NCI-H1105 treated with DMSO at 0.1 percent for 48 hours (cell line): ENCODE results near the gene AKNA.

Source experiments
- DNase-seq: peaks from one replicate; lab custom pipeline; 2025; lab: John Stamatoyannopoulos, UW

AKNA gene, protein sequence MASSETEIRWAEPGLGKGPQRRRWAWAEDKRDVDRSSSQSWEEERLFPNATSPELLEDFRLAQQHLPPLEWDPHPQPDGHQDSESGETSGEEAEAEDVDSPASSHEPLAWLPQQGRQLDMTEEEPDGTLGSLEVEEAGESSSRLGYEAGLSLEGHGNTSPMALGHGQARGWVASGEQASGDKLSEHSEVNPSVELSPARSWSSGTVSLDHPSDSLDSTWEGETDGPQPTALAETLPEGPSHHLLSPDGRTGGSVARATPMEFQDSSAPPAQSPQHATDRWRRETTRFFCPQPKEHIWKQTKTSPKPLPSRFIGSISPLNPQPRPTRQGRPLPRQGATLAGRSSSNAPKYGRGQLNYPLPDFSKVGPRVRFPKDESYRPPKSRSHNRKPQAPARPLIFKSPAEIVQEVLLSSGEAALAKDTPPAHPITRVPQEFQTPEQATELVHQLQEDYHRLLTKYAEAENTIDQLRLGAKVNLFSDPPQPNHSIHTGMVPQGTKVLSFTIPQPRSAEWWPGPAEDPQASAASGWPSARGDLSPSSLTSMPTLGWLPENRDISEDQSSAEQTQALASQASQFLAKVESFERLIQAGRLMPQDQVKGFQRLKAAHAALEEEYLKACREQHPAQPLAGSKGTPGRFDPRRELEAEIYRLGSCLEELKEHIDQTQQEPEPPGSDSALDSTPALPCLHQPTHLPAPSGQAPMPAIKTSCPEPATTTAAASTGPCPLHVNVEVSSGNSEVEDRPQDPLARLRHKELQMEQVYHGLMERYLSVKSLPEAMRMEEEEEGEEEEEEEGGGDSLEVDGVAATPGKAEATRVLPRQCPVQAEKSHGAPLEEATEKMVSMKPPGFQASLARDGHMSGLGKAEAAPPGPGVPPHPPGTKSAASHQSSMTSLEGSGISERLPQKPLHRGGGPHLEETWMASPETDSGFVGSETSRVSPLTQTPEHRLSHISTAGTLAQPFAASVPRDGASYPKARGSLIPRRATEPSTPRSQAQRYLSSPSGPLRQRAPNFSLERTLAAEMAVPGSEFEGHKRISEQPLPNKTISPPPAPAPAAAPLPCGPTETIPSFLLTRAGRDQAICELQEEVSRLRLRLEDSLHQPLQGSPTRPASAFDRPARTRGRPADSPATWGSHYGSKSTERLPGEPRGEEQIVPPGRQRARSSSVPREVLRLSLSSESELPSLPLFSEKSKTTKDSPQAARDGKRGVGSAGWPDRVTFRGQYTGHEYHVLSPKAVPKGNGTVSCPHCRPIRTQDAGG (N-terminal part only)

DNA sequence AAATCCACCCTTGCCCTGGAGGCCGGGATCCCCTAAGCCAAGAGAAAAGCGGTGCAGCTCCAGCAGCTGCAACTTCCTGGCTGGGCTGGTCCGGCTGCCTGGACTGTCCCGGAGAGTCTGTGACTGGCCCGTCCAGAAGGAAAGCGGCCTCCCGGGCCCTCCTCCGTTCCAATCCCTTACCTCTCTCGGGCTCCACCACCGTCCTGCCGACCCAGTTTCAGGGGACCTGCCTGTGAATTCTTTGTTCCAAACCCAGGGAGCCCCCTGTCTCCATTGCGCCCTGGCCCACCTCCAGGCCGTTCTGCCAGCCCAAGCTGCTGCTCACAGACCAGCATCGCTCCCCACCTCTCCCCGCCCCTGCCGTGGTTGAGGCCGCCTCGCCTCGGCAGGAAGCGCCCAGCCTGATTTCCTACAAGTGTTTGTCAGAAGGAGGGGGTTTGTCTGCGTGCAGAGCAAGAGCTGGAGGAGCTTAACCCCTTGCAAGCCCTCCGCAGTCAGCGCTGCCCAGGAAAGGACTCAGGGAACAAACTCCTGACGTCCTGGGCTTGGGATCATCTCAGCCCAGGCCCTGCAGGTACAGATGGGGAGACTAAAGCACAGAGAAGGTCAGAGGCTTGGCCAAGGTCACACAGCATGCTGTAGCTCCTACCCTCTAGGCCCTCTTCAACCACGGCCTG, at the start of gene AKNA:
AKNA (minus strand) TSS at position 303 of the 677 bp plus-strand sequence. CDS start 6,649 bp downstream, outside the sequence.
- DNase-seq: no peak

GRCh38 chr9:114437401-114437893, 49.7 kb upstream of the AKNA start:
- no peak for DNase-seq

DNA sequence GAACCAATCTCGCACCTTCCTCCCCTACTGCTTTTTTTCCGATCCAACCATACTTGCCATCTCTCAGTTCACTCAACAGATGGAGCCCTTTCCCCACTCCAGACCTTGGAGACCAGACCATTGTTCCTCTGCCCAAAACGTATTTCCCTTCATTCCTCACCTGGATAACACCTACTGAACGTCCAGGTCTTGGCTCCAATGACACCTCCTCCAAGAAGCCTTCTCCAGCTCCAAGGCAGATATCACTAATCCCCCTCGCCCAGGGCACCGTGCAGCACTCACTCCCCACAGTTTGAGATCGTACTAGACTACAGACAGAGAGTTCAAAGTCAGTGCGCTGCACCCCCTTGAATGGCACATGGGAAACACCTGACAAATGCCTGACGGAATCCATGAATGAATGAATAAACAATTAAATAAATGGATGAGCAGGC, 47.1 kb upstream of the AKNA start:
- peak; percentile 50 for DNase-seq

- DNase-seq: no peak
These were observed 46.0 kb upstream of the AKNA start for GRCh38 chr9:114433720-114434255.

GRCh38 chr9:114433086-114433485, 45.3 kb upstream of the AKNA start:
- DNase-seq: no peak

GRCh38 chr9:114432323-114433067, 44.7 kb upstream of the AKNA start:
- DNase-seq: no peak

DNA sequence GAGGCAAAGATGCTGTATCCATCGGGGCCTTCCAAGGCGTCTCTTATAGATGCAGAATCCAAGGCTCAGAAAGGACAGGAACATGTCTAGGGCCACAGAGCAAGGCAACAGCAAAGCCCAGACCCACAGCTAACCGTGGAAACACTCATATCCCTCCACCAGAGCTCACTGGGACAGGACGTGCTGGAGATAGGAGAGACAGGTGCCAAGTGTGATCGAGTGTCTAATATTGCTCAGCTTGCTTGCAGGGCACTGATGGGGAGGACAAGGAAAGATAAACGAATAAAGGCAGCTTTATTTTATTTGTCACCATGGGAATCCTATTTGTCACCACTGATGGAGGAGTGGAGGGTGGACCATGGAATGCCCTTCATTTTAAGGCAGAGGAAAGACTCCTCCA, 44.0 kb upstream of the AKNA start:
- no peak for DNase-seq

DNA sequence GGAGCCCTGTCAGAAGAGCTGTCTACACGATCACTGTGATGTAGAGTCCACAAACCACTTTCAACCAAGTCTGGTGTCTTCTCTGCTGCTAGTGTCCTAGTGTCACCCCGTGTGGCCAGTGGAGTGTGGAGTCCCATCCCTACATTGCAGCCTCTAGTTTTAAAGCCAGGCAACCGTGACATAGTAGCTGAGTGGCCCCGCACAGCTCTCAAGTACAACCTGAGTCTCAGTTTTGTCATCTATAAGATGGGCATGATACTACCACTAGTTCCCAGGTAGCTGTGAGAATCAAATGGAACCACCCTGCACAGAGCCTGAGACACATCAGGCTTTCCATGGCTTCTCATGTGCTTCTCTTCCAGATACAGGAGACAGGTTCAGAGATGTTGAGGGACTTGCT, 43.2 kb upstream of the AKNA start:
- DNase-seq: no peak

DNA sequence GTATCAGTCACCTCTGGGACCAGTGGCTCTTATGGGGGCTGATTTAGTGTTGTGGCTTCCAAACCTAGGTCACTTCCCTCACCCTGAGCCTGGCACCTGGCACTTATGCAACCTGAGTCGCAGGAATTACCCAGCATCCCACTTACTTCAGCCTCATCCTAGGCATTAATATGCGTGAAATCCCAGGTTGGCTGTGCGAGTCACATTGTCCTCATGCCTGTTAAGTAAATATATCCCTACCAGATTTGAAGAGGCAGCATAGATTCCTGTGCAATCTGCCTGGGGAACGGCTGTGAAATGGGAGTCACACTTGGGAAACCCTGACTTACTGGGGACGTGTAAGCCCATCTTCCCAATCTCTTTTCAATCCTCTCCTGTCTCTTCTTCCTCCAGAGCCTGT, 42.7 kb upstream of the AKNA start:
- peak; percentile 51 for DNase-seq

- DNase-seq: no peak
These were observed 41.7 kb upstream of the AKNA start for GRCh38 chr9:114429488-114429887.

GRCh38 chr9:114428466-114428865, 40.7 kb upstream of the AKNA start:
- no peak for DNase-seq

DNA sequence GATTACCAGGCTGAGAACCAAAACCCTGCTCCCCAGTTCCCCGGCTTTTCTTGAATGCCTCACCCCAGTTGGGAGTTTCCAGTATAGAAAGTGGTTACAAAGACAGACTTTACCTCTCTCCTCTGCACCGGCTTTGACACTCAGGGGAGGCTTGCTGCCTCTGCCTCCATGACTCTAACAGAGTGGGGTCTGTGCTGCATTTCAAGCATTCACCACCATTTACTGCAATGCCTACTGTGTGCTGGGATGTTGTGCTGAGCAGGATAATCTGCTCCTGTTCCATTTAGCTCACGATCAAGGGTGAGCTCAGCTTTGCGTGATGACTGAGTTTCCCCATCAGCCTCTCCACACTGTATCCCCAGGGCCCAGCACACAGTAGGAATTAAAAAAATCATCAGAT, 39.9 kb upstream of the AKNA start:
- no peak for DNase-seq

- DNase-seq: no peak
These were observed 38.5 kb upstream of the AKNA start for GRCh38 chr9:114426046-114426948.

GRCh38 chr9:114425126-114425525, 37.3 kb upstream of the AKNA start:
- no peak for DNase-seq

GRCh38 chr9:114424126-114424525, 36.3 kb upstream of the AKNA start:
- no peak for DNase-seq

- DNase-seq: no peak
These were observed 35.4 kb upstream of the AKNA start for GRCh38 chr9:114423181-114423580.

DNA sequence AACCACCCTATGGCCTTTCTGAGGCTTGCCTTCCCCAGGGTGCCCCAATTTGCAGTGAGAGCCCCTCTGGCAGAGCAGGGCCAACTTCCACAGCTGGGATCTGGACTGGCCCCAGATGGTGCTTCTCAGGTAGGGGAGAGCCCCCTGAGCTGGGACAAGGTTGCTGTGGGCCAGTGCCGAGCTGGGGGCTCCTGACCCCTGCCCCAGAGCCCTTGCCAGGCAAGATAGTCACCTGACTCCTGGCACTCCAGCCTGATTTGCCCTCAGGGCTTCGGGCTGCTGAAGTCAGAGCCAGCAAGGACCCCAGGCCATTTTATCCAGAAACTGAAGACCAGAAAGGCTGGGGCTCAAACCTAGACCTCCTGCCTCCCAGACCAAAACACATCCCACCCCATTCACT, 33.4 kb upstream of the AKNA start:
- DNase-seq: no peak

DNA sequence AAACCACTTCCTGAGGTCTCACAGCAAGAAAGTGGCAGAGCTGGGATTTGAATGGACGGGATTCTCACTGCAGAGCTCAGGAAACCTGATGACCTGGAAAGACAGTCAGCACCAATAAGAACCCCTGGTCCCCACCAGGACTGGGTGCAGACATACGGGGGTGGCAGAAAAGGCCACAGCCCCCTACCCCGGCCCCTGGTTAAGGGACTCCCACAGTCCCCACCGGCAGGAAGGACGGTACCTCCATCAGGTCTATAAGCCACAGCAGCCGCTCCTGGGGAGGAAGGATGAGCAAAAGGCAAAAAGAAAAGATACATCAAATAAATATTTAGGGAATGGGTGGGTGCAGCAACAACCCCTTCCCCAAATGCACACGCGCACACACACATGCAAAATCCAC, 32.0 kb upstream of the AKNA start:
- DNase-seq: no peak

- DNase-seq: no peak
These were observed 30.3 kb upstream of the AKNA start for GRCh38 chr9:114418053-114418452.
